Cardiac muscle cell (in vitro differentiated cells and primary cell): Measurements from ENCODE around the gene ZBTB5. TPM values are rescaled to one million over a fixed set of nuclear protein-coding genes. Genes with fewer than 3 reads are reported as not detected.
"Not testable (repeated sequence)": the region's sequence is repeated elsewhere in the genome, so short reads cannot be mapped to it uniquely, and the experiment has no call there.

Source experiments
- DNase-seq, 2 donors: peaks; one replicate each; pipeline versions ENCODE4 v3.0.0 to v3.0.0-alpha.2; 2010 to 2017; ENCODE audit warnings: low read depth in 1 of 2, low spot score in 1 of 2
- H3K27ac ChIP-seq: fragments of 200-600 bp; sonication (generic); 2 replicates; pipeline ENCODE4 v1.5.1; 2016
- H3K27me3 ChIP-seq: fragments of 200-600 bp; sonication (generic); 2 replicates; pipeline ENCODE4 v1.6.0; 2016; ENCODE audit warnings: control low read depth
- H3K36me3 ChIP-seq: fragments of 200-600 bp; sonication (generic); 2 replicates; pipeline ENCODE4 v1.5.1; 2016; ENCODE audit warnings: control low read depth
- H3K4me1 ChIP-seq: fragments of 200-600 bp; sonication (generic); 2 replicates; pipeline ENCODE4 v1.8.1; 2017; ENCODE audit warnings: low read depth, mild to moderate bottlenecking, mixed run types
- H3K4me3 ChIP-seq: fragments of 200-600 bp; sonication (generic); 2 replicates; pipeline ENCODE4 v1.5.1; 2016; ENCODE audit warnings: mild to moderate bottlenecking
- H3K9me3 ChIP-seq: fragments of 200-600 bp; sonication (generic); 2 replicates; pipeline ENCODE4 v1.5.1; 2017; ENCODE audit warnings: low read depth, mild to moderate bottlenecking, control low read depth
- polyA plus RNA-seq: library from polyadenylated mRNA; unstranded; fragments of >200 nt; fragmentation: Nextera tagmentation; extraction: Ambion mirVana; gene quantifications from 2 replicates; pipeline ENCODE4 v1.2.1, GENCODE V29; 2016
- total RNA-seq: library from RNA; depleted of rRNA; stranded (reverse); fragments of >200 nt; gene quantifications from 2 replicates; pipeline ENCODE4 v1.2.3, GENCODE V29; 2016
- TF ChIP-seq, protein P1 (sequence below): IDR thresholded peaks from 2 replicates; pipeline ENCODE4 v1.5.1; 2012; ENCODE audit warnings: low read depth, mild to moderate bottlenecking, low read length

Gene ZBTB5
- total and polyA plus RNA-seq, 2 experiments from 2014 or later, result 6.7 to 24.9 TPM

DNA sequence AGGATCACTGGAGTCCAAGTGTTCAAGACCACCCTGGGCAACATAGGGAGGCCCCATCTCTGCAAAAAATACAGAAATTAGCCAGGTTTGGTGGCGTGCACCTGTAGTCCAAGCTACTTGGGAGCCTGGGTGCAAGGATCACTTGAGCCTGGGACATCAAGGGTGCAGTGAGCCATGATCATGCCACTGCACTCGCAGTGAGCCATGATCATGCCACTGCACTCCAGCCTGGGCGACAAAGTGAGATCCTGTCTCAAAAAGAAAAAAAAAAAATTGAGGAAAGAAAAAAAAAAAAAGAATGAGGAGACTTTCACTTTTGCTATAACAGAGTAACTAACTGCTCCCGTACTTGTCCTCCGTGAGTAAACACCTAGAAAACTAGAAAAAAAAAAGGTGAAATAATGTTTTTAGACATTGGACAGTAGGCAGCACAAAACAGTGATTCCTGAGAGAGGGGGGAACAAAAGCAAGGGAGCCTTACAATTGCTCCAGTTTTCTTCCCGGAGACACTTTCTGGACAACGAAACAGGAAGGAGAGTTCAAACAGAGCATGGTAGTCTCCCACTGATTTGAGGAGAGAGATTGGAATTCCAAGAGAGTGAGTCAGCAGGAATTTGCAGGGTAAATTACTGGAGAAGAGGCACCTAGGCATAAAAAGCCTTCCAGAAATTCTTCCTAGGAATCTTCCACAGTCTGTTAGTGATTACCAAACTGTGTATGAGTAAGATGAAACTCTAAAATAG lies 6.9 kb upstream of the ZBTB5 start:
- peaks cover 8% of the 10 kb centered on the region for H3K4me1 ChIP-seq
- H3K27ac ChIP-seq, result peak overlapping the region; percentile 88
- TF ChIP-seq, protein P1, sequence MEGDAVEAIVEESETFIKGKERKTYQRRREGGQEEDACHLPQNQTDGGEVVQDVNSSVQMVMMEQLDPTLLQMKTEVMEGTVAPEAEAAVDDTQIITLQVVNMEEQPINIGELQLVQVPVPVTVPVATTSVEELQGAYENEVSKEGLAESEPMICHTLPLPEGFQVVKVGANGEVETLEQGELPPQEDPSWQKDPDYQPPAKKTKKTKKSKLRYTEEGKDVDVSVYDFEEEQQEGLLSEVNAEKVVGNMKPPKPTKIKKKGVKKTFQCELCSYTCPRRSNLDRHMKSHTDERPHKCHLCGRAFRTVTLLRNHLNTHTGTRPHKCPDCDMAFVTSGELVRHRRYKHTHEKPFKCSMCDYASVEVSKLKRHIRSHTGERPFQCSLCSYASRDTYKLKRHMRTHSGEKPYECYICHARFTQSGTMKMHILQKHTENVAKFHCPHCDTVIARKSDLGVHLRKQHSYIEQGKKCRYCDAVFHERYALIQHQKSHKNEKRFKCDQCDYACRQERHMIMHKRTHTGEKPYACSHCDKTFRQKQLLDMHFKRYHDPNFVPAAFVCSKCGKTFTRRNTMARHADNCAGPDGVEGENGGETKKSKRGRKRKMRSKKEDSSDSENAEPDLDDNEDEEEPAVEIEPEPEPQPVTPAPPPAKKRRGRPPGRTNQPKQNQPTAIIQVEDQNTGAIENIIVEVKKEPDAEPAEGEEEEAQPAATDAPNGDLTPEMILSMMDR, result no peak
- peak; percentile 42 to 94 for DNase-seq
- no peak overlapping the region for H3K4me3 ChIP-seq
- H3K9me3 ChIP-seq, result no peaks in the 10 kb centered on the region
- no peaks in the 10 kb centered on the region for H3K27me3 ChIP-seq
- H3K36me3 ChIP-seq, result no peaks in the 10 kb centered on the region

GRCh38 chr9:37468620-37469019 lies 3.4 kb upstream of the ZBTB5 start:
- Histone ChIP-seq H3K4me3 (no peak overlapping the region), H3K4me1 (peaks cover 8% of the 10 kb centered on the region), H3K36me3 (no peaks in the 10 kb centered on the region), H3K27ac (no peak overlapping the region), H3K9me3 (no peaks in the 10 kb centered on the region), H3K27me3 (no peaks in the 10 kb centered on the region)
- DNase-seq, result no peak
- TF ChIP-seq, protein P1, result no peak

DNA sequence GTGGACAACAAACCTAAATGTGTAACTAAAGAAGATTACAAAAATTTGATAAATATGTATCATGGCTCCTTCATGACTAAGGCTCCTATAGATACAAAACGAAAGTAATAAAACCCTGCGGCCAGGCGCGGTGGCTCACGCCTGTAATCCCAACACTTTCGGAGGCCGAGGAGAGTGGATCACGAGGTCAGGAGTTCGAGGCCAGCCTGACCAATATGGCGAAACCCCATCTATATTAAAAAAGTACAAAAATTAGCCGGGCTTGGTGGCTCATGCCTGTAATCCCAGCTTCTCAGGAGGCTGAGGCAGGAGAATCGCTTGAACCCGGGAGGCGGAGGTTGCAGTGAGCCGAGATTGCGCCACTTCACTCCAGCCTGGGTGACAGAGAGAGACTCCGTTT lies 2.3 kb upstream of the ZBTB5 start:
- H3K27ac ChIP-seq, H3K9me3 ChIP-seq, H3K4me3 ChIP-seq, H3K27me3 ChIP-seq, DNase-seq, H3K36me3 ChIP-seq: not testable (repeated sequence)
- peaks cover 13% of the 10 kb centered on the region for H3K4me1 ChIP-seq

DNA sequence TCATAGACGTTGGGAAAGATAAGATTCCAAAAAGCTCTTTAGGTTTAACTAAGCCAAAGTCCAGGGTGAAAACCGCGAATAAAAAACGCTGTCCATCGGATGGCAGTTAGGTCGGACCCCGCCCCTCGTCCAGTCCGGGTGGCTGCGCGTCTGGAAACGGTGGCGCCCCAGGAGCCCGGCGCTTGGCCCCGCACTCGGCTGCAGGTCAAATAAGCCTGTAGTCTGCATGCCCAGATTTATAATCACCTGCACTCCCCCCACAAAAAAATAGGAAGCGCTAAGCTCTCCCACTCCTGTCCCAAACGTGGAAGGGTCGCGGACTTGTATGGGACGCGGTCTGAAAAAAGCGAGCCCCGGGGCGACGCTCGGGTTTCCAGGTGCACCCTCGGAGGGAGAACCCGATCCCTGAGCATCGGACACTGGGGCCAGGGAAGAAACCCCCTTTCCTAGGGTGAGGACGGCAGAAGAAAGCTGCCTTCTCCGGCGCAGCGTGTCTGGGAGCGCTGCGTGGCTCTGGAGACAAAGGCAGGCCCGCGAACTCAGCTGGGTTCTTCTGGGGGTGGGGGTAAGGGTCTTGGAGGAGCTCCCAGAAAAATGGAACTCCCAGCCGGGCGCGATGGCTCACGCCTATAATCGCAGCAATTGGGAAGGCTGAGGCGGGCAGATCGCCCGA lies 923 bp upstream of the ZBTB5 start:
- no peaks in the 10 kb centered on the region for H3K36me3 ChIP-seq
- TF ChIP-seq, protein P1, result no peak
- DNase-seq, result peak; percentile 69 to 93
- no peaks in the 10 kb centered on the region for H3K9me3 ChIP-seq
- H3K4me3 ChIP-seq, result peak overlapping the region; percentile 50
- H3K4me1 ChIP-seq, result peaks cover 8% of the 10 kb centered on the region
- no peaks in the 10 kb centered on the region for H3K27me3 ChIP-seq
- peak overlapping the region; percentile 96 for H3K27ac ChIP-seq

- DNase-seq, result peak; percentile 74 to 83
- TF ChIP-seq, protein P1, result no peak
Measured at GRCh38 chr9:37464426-37465248, 613 bp downstream of the ZBTB5 start.

More at GRCh38 chr9:37464426-37465248, 613 bp downstream of the ZBTB5 start:
- peak overlapping the region; percentile 96 for H3K27ac ChIP-seq
- no peaks in the 10 kb centered on the region for H3K36me3 ChIP-seq
- H3K4me1 ChIP-seq, result peaks cover 8% of the 10 kb centered on the region
- peak overlapping the region; percentile 50 for H3K4me3 ChIP-seq
- no peaks in the 10 kb centered on the region for H3K9me3 ChIP-seq
- no peaks in the 10 kb centered on the region for H3K27me3 ChIP-seq
